Parathyroid adenoma (tissue), 2 donors: Measurements from ENCODE around the gene GMPR.

ENCODE experiments used
- H2AFZ ChIP-seq: fragments of 300-600 bp; sonication (generic); one replicate; pipeline ENCODE4 v1.7.0; 2017; ENCODE audit warnings: antibody characterized with exemption, mild to moderate bottlenecking
- H3K27ac ChIP-seq: fragments of 300-600 bp; sonication (generic); one replicate; pipeline ENCODE4 v1.7.0; 2017
- H3K27me3 ChIP-seq: fragments of 300-600 bp; sonication (generic); one replicate; pipeline ENCODE4 v1.7.0; 2017; ENCODE audit warnings: low read length; ENCODE audit not compliant: control insufficient read depth, insufficient read depth
- H3K36me3 ChIP-seq: fragments of 300-600 bp; sonication (generic); one replicate; pipeline ENCODE4 v1.7.0; 2017; ENCODE audit warnings: low read length; ENCODE audit not compliant: control insufficient read depth, insufficient read depth
- H3K4me1 ChIP-seq: fragments of 300-600 bp; sonication (generic); one replicate; pipeline ENCODE4 v1.7.0; 2017; ENCODE audit warnings: control low read depth
- H3K4me2 ChIP-seq: fragments of 300-600 bp; sonication (generic); one replicate; pipeline ENCODE4 v1.7.0; 2017; ENCODE audit warnings: low read length
- H3K4me3 ChIP-seq: fragments of 300-600 bp; sonication (generic); one replicate; pipeline ENCODE4 v1.7.0; 2017; ENCODE audit warnings: low read depth, low read length
- H3K79me2 ChIP-seq: fragments of 300-600 bp; sonication (generic); one replicate; pipeline ENCODE4 v1.7.0; 2017; ENCODE audit warnings: control low read depth
- H3K9ac ChIP-seq: fragments of 300-600 bp; sonication (generic); one replicate; pipeline ENCODE4 v1.7.0; 2017; ENCODE audit warnings: mild to moderate bottlenecking
- H3K9me3 ChIP-seq: fragments of 300-600 bp; sonication (generic); one replicate; pipeline ENCODE4 v1.7.0; 2017; ENCODE audit warnings: low read length; ENCODE audit not compliant: control insufficient read depth
- TF ChIP-seq, protein P1 (sequence below): fragments of 300-600 bp; sonication (generic); IDR thresholded peaks from one replicate; pipeline ENCODE4 v1.7.0; 2017; ENCODE audit warnings: antibody characterized with exemption, mild to moderate bottlenecking
- donor health status: primary hyperparathyroidism.

GMPR gene

DNA sequence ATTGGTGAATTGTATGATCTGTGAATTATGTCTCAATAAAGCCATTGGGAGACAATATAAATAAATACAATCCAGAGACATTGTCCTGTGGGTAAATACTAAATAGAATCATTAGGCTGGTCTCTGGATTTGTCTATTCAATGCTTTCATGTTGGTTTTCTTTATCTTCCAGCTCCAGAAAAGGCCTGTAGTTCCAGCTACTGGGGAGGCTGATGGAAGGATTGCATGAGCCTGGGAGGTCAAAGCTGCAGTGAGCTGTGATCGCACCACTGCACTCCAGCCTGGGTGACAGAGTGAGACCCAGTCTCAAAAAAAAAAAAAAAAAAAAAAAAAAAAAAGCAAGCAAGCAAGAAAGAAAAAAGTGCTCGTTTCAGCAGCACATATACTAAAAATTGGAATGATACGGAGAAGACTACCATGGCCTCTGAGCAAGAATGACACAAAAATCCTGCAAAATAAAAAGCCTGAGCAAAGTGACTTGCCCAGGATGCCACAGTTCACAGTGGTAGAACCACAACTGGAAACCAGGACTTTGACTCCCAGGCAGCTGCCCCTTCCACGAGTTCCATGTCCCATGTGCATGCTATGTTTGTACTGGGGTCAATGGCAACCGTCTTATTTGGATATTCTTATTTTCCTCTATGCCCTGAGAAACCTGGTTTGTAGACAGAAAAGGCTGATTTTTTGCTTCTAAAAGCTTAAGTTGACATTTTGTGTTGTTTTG is 33.6 kb upstream of the GMPR start:
- H3K9ac ChIP-seq, result no peak overlapping the region
- no peaks in the 10 kb centered on the region for H3K4me1 ChIP-seq
- H3K27me3 ChIP-seq, result no peaks in the 10 kb centered on the region
- H3K36me3 ChIP-seq, result no peaks in the 10 kb centered on the region
- no peak overlapping the region for H2AFZ ChIP-seq
- H3K79me2 ChIP-seq, result no peaks in the 10 kb centered on the region
- H3K27ac ChIP-seq, result no peak overlapping the region
- no peak overlapping the region for H3K4me2 ChIP-seq
- H3K9me3 ChIP-seq, result no peaks in the 10 kb centered on the region
- TF ChIP-seq, protein P1, sequence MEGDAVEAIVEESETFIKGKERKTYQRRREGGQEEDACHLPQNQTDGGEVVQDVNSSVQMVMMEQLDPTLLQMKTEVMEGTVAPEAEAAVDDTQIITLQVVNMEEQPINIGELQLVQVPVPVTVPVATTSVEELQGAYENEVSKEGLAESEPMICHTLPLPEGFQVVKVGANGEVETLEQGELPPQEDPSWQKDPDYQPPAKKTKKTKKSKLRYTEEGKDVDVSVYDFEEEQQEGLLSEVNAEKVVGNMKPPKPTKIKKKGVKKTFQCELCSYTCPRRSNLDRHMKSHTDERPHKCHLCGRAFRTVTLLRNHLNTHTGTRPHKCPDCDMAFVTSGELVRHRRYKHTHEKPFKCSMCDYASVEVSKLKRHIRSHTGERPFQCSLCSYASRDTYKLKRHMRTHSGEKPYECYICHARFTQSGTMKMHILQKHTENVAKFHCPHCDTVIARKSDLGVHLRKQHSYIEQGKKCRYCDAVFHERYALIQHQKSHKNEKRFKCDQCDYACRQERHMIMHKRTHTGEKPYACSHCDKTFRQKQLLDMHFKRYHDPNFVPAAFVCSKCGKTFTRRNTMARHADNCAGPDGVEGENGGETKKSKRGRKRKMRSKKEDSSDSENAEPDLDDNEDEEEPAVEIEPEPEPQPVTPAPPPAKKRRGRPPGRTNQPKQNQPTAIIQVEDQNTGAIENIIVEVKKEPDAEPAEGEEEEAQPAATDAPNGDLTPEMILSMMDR, result no peak
- no peak overlapping the region for H3K4me3 ChIP-seq

DNA sequence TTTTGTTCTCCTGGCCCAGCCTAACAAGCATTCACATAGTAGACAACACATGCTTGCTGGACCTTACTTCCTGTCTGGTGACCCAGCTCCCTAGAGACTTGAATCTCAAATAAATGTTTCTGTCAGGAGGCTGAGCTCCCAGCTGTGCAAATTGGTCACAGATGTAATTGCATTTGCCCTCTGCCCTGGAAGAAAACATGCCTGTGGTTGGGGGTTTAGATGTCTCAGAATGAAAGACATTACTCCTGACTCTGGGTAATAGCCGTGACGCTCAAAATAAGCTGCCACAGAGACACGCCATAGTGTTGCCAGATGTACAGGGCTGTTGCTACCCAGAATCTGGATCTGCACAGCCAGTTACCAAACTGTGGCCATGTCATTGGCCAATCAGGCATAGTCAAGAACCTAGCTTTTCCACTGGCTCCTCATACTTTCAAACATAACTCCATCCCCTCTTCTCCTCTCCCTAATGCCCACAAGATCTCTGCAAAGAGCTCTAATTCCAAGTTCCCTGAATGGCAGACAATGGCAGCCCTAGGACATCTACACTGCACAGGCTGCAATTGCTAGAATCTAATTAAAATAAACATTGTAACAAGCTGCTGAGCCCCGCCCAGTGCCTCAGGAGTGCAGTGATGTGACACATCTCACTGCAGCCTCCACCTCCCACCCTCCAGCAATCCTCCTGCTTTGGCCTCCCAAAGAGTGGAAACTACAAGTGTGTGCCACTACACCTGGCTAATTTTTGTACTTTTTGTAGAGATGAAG is 32.8 kb upstream of the GMPR start:
- H3K79me2 ChIP-seq, result no peaks in the 10 kb centered on the region
- no peak overlapping the region for H3K27ac ChIP-seq
- TF ChIP-seq, protein P1, result no peak
- no peaks in the 10 kb centered on the region for H3K9me3 ChIP-seq
- H3K4me1 ChIP-seq, result no peaks in the 10 kb centered on the region
- H3K27me3 ChIP-seq, result no peaks in the 10 kb centered on the region
- H2AFZ ChIP-seq, result no peak overlapping the region
- no peak overlapping the region for H3K4me2 ChIP-seq
- H3K4me3 ChIP-seq, result no peak overlapping the region
- no peaks in the 10 kb centered on the region for H3K36me3 ChIP-seq
- no peak overlapping the region for H3K9ac ChIP-seq

DNA sequence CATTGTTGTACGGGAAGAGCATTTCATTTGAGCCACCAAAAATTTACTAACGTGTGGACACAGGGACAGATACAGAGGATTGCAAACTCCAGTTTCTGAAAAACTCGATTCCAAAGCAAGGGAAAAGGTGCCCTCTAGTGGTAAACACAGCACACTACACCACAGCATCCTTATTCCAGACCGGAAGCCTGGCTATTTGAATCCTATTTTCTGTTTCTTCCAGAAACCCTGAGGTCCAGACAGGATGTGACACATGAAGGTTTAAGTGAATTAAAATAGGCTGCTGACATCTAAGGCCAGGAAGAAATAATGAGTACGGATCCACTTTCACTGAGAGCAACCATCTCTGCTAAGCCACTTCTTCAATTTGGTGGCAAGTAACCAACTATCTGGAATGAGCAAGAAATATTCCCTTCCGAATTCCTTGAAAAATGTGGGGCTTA is 31.8 kb upstream of the GMPR start:
- Histone ChIP-seq H3K4me3 (no peak overlapping the region), H3K9ac (no peak overlapping the region), H3K9me3 (no peaks in the 10 kb centered on the region), H3K27ac (no peak overlapping the region), H3K79me2 (no peaks in the 10 kb centered on the region), H2AFZ (no peak overlapping the region), H3K4me2 (no peak overlapping the region), H3K36me3 (no peaks in the 10 kb centered on the region), H3K27me3 (no peaks in the 10 kb centered on the region), H3K4me1 (no peaks in the 10 kb centered on the region)
- TF ChIP-seq, protein P1, result peak; percentile 95

DNA sequence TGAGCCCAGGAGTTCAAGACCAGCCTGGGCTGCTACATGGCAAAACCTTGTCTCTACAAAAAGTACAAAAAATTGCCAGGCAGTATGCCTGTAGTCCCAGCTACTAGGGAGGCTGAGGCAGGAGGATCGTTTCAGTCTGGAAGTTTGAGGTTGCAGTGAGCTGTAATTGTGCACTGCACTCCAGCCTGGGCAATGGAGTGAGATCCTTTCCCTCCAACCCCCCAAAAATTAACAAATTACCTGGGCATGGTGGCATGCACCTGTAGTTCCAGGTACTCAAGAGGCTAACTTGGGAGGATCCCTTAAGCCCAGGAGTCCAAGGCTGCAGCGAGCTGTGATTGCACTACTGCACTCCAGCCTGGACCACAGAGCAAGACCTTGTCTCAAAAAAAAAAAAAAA is 29.4 kb upstream of the GMPR start:
- Histone ChIP-seq H3K27ac (no peak overlapping the region), H3K36me3 (no peaks in the 10 kb centered on the region), H3K4me3 (no peak overlapping the region), H3K4me1 (no peaks in the 10 kb centered on the region), H3K9ac (no peak overlapping the region), H3K9me3 (no peaks in the 10 kb centered on the region), H3K27me3 (no peaks in the 10 kb centered on the region), H3K4me2 (no peak overlapping the region), H2AFZ (no peak overlapping the region), H3K79me2 (no peaks in the 10 kb centered on the region)
- TF ChIP-seq, protein P1, result no peak
